Measurements from ENCODE around the gene AHNAK2. TPM values are rescaled to one million over a fixed set of nuclear protein-coding genes. Genes with fewer than 3 reads are reported as not detected.

Gene AHNAK2
- total and polyA plus RNA-seq, 9 donors = 6.6 to 24.0 (median 18.9) TPM

GRCh38 chr14:104889375-104889757 is 88.8 kb downstream of the AHNAK2 start:
- WGBS (ENCODE audit: insufficient coverage) = 69% methylated on average over 23 of the region's 23 CpGs
- Histone ChIP-seq H3K27me3 (ENCODE audit: control insufficient read depth, insufficient read depth, low read length) (peaks cover 9% of the 10 kb centered on the region), H3K27ac (ENCODE audit: low read length) (no peak overlapping the region), H3K36me3 (ENCODE audit: control insufficient read depth, insufficient read depth, low read length) (peaks cover 9% of the 10 kb centered on the region), H3K4me3 (ENCODE audit: low read length) (no peak overlapping the region), H3K4me1 (ENCODE audit: control insufficient read depth, insufficient read depth, low read length) (peaks cover 18% of the 10 kb centered on the region), H3K9me3 (replicated peaks; ENCODE audit: control insufficient read depth, low read depth, low read length) (no peaks in the 10 kb centered on the region)
- no peak for DNase-seq

GRCh38 chr14:104888489-104889374 is 89.4 kb downstream of the AHNAK2 start:
- H3K4me3 ChIP-seq (ENCODE audit: low read length) = no peak overlapping the region
- no peak overlapping the region for H3K27ac ChIP-seq (ENCODE audit: low read length)
- peaks cover 9% of the 10 kb centered on the region for H3K36me3 ChIP-seq (ENCODE audit: control insufficient read depth, insufficient read depth, low read length)
- no peaks in the 10 kb centered on the region for H3K9me3 ChIP-seq (replicated peaks; ENCODE audit: control insufficient read depth, low read depth, low read length)
- 84% methylated on average over 21 of the region's 26 CpGs for WGBS (ENCODE audit: insufficient coverage)
- H3K27me3 ChIP-seq (ENCODE audit: control insufficient read depth, insufficient read depth, low read length) = peaks cover 7% of the 10 kb centered on the region
- DNase-seq = no peak
- H3K4me1 ChIP-seq (ENCODE audit: control insufficient read depth, insufficient read depth, low read length) = peaks cover 16% of the 10 kb centered on the region

- no peaks in the 10 kb centered on the region for H3K9me3 ChIP-seq (replicated peaks; ENCODE audit: control insufficient read depth, low read depth, low read length)
- no peak for DNase-seq
- H3K27me3 ChIP-seq (ENCODE audit: control insufficient read depth, insufficient read depth, low read length) = peaks cover 2% of the 10 kb centered on the region
- WGBS (ENCODE audit: insufficient coverage) = 89% methylated on average over 32 of the region's 33 CpGs
- H3K27ac ChIP-seq (ENCODE audit: low read length) = no peak overlapping the region
- no peak overlapping the region for H3K4me3 ChIP-seq (ENCODE audit: low read length)
- H3K4me1 ChIP-seq (ENCODE audit: control insufficient read depth, insufficient read depth, low read length) = peaks cover 12% of the 10 kb centered on the region
- peaks cover 9% of the 10 kb centered on the region for H3K36me3 ChIP-seq (ENCODE audit: control insufficient read depth, insufficient read depth, low read length)
These were observed 90.3 kb downstream of the AHNAK2 start for GRCh38 chr14:104887623-104888488.

Other genes starting within 250 kb of the AHNAK2 start
- 92.4 TPM for gene SIVA1, start 225.2 kb downstream of the AHNAK2 start, total RNA-seq
- 100 to 1,000 TPM in 1 of 8 donors, 10 to 100 TPM in 7; 66.1 to 110 (median 81.7) TPM for gene SIVA1, start 225.2 kb downstream of the AHNAK2 start, polyA plus RNA-seq (ENCODE audit: insufficient read depth in 1 of 8, insufficient read length in 8 of 8, low replicate concordance in 1 of 8)
- 135 TPM for gene AKT1, start 182.6 kb downstream of the AHNAK2 start, total RNA-seq
- gene AKT1, start 182.6 kb downstream of the AHNAK2 start, polyA plus RNA-seq (ENCODE audit: insufficient read depth in 1 of 8, insufficient read length in 8 of 8, low replicate concordance in 1 of 8) = 100 to 1,000 TPM; 137 to 255 (median 220) TPM
- 3.3 TPM for gene ZBTB42, start 177.3 kb downstream of the AHNAK2 start, total RNA-seq
- gene ZBTB42, start 177.3 kb downstream of the AHNAK2 start, polyA plus RNA-seq (ENCODE audit: insufficient read depth in 1 of 8, insufficient read length in 8 of 8, low replicate concordance in 1 of 8) = 1 to 10 TPM; 4.2 to 7.2 (median 5.3) TPM
- 1.6 TPM for gene CEP170B, start 113.1 kb downstream of the AHNAK2 start, total RNA-seq
- gene CEP170B, start 113.1 kb downstream of the AHNAK2 start, polyA plus RNA-seq (ENCODE audit: insufficient read depth in 1 of 8, insufficient read length in 8 of 8, low replicate concordance in 1 of 8) = 1 to 10 TPM; 1.8 to 5.1 (median 2.8) TPM
- 3.1 TPM for gene PLD4, start 53.5 kb downstream of the AHNAK2 start, total RNA-seq
- gene PLD4, start 53.5 kb downstream of the AHNAK2 start, polyA plus RNA-seq (ENCODE audit: insufficient read depth in 1 of 8, insufficient read length in 8 of 8, low replicate concordance in 1 of 8) = 1 to 10 TPM; 4.4 to 9.7 (median 6.6) TPM
- 5.1 TPM for gene CLBA1, start 7.4 kb upstream of the AHNAK2 start, total RNA-seq
- 1 to 10 TPM; 3.5 to 7.1 (median 4.5) TPM for gene CLBA1, start 7.4 kb upstream of the AHNAK2 start, polyA plus RNA-seq (ENCODE audit: insufficient read depth in 1 of 8, insufficient read length in 8 of 8, low replicate concordance in 1 of 8)
- gene CDCA4, start 42.7 kb upstream of the AHNAK2 start, total RNA-seq = 15.6 TPM
- 10 to 100 TPM; 16.5 to 28.0 (median 22.4) TPM for gene CDCA4, start 42.7 kb upstream of the AHNAK2 start, polyA plus RNA-seq (ENCODE audit: insufficient read depth in 1 of 8, insufficient read length in 8 of 8, low replicate concordance in 1 of 8)
- gene GPR132, start 87.1 kb upstream of the AHNAK2 start, total RNA-seq = 0.75 TPM
- 1 to 10 TPM in 2 of 8 donors, under 1 TPM in 6; 0.41 to 1.5 (median 0.69) TPM for gene GPR132, start 87.1 kb upstream of the AHNAK2 start, polyA plus RNA-seq (ENCODE audit: insufficient read depth in 1 of 8, insufficient read length in 8 of 8, low replicate concordance in 1 of 8)
- gene JAG2, start 190.4 kb upstream of the AHNAK2 start, total RNA-seq = 23.8 TPM
- gene JAG2, start 190.4 kb upstream of the AHNAK2 start, polyA plus RNA-seq (ENCODE audit: insufficient read depth in 1 of 8, insufficient read length in 8 of 8, low replicate concordance in 1 of 8) = 10 to 100 TPM; 24.5 to 53.7 (median 46.1) TPM
- gene NUDT14, start 202.9 kb upstream of the AHNAK2 start, total RNA-seq = 21.9 TPM
- gene NUDT14, start 202.9 kb upstream of the AHNAK2 start, polyA plus RNA-seq (ENCODE audit: insufficient read depth in 1 of 8, insufficient read length in 8 of 8, low replicate concordance in 1 of 8) = 10 to 100 TPM; 10.5 to 22.8 (median 15.8) TPM